PC-9 (cell line): ENCODE data around the gene GNAO1. TPM values are rescaled to one million over a fixed set of nuclear protein-coding genes. Genes with fewer than 3 reads are reported as not detected.

Source experiments
- BruUV-seq: library from RNA; stranded (reverse); fragments of 400-500 nt; replicated peaks from 2 replicates; lab custom pipeline; 2021; lab: Mats Ljungman, UMichigan
- CTCF ChIA-PET: fragments of 300-600 bp; sonication (Branson Sonifier 250); formaldehyde crosslinking; loops from one replicate; lab custom pipeline; 2022; ENCODE audit warnings: antibody characterized with exemption; lab: Charles Lee
- POLR2A ChIA-PET: fragments of 300-600 bp; sonication (Branson Sonifier 250); formaldehyde crosslinking; loops from one replicate; lab custom pipeline; 2022; ENCODE audit warnings: antibody characterized with exemption; ENCODE audit not compliant: unreplicated experiment; lab: Charles Lee
- DNase-seq, 2 experiments: peaks; one replicate each; pipeline versions ENCODE4 v3.0.0 to v3.0.0-alpha.2; 2015 to 2022; ENCODE audit warnings: mixed read lengths in 1 of 2
- H2AFZ ChIP-seq: fragments of 200-600 bp; sonication (generic); 2 replicates; pipeline ENCODE4 v1.8.1; 2017; ENCODE audit warnings: antibody characterized with exemption
- H3F3A ChIP-seq: fragments of 200-600 bp; sonication (generic); 2 replicates; pipeline ENCODE4 v1.8.1; 2017; ENCODE audit warnings: antibody characterized with exemption, mild to moderate bottlenecking, low read depth; ENCODE audit not compliant: insufficient read depth
- H3K27ac ChIP-seq: fragments of 200-600 bp; sonication (generic); 2 replicates; pipeline ENCODE4 v1.6.1; 2016; ENCODE audit warnings: mixed run types
- H3K27me3 ChIP-seq: fragments of 200-600 bp; sonication (generic); 2 replicates; pipeline ENCODE4 v1.6.1; 2016; ENCODE audit warnings: low read depth, mixed run types; ENCODE audit not compliant: insufficient read depth
- H3K36me3 ChIP-seq: fragments of 200-600 bp; sonication (generic); 2 replicates; pipeline ENCODE4 v1.6.1; 2016; ENCODE audit warnings: low read depth, mixed run types
- H3K4me1 ChIP-seq: fragments of 200-600 bp; sonication (generic); replicated peaks from 2 replicates; pipeline ENCODE4 v1.6.1; 2016; ENCODE audit warnings: mixed run types; ENCODE audit not compliant: insufficient read depth
- H3K4me2 ChIP-seq: fragments of 200-600 bp; sonication (generic); 2 replicates; pipeline ENCODE4 v1.6.1; 2017; ENCODE audit warnings: mixed run types
- H3K4me3 ChIP-seq: fragments of 200-600 bp; sonication (generic); 2 replicates; pipeline ENCODE4 v1.6.1; 2016; ENCODE audit warnings: mixed run types
- H3K79me2 ChIP-seq: fragments of 200-600 bp; sonication (generic); 2 replicates; pipeline ENCODE4 v1.6.1; 2017; ENCODE audit warnings: low read depth, mixed run types
- H3K9me2 ChIP-seq: fragments of 200-600 bp; sonication (generic); 2 replicates; pipeline ENCODE4 v1.8.1; 2017; ENCODE audit warnings: mild to moderate bottlenecking; ENCODE audit not compliant: insufficient read depth
- H3K9me3 ChIP-seq: fragments of 200-600 bp; sonication (generic); 2 replicates; pipeline ENCODE4 v1.8.1; 2016; ENCODE audit warnings: low read depth; ENCODE audit not compliant: insufficient read depth
- H4K20me1 ChIP-seq: fragments of 200-600 bp; sonication (generic); 2 replicates; pipeline ENCODE4 v1.8.1; 2017; ENCODE audit not compliant: insufficient read depth
- EZH2 ChIP-seq: fragments of 200-600 bp; sonication (generic); IDR thresholded peaks from 2 replicates; pipeline ENCODE4 v1.8.0; 2017; ENCODE audit warnings: antibody characterized with exemption, low read depth
- intact Hi-C: fragments of 100-400 bp; cut with micrococcal nuclease; formaldehyde crosslinking; loops from one replicate; pipeline ENCODE4 v1.10.0; 2022; ENCODE audit not compliant: unreplicated experiment
- total RNA-seq: library from RNA; stranded (reverse); gene quantifications from 2 replicates; pipeline ENCODE4 v1.2.3, GENCODE V29; 2021
- TF ChIP-seq, protein P1 (sequence below): fragments of 200-600 bp; sonication (generic); conservative IDR thresholded peaks from 2 replicates; pipeline ENCODE4 v1.6.1; 2017; ENCODE audit warnings: mixed run types, antibody characterized with exemption, mild to moderate bottlenecking, moderate library complexity

The GNAO1 gene
- total RNA-seq, 1 experiment from 2014 or later: 2.8 TPM

GRCh38 chr16:56279132-56279531 lies 87.8 kb downstream of the GNAO1 start:
- H3K4me3 ChIP-seq: no peak overlapping the region
- ChIA-PET POLR2A (interaction anchor here (0.7 kb wide), 1 partner anchor 364 kb away, joined by 4 read pairs; no protein-coding TSS in a partner anchor), CTCF (interaction anchor here (0.7 kb wide), 1 partner anchor 43 kb away, joined by 3 read pairs; no protein-coding TSS in a partner anchor)
- H3K9me2 ChIP-seq: no peaks in the 10 kb centered on the region
- peaks cover 27% of the 10 kb centered on the region for H3K4me1 ChIP-seq
- H3K79me2 ChIP-seq: no peaks in the 10 kb centered on the region
- H3K9me3 ChIP-seq: no peaks in the 10 kb centered on the region
- H3F3A ChIP-seq: no peaks in the 10 kb centered on the region
- no TSS peak for BruUV-seq
- no peak overlapping the region for H2AFZ ChIP-seq
- TF ChIP-seq, protein P1, sequence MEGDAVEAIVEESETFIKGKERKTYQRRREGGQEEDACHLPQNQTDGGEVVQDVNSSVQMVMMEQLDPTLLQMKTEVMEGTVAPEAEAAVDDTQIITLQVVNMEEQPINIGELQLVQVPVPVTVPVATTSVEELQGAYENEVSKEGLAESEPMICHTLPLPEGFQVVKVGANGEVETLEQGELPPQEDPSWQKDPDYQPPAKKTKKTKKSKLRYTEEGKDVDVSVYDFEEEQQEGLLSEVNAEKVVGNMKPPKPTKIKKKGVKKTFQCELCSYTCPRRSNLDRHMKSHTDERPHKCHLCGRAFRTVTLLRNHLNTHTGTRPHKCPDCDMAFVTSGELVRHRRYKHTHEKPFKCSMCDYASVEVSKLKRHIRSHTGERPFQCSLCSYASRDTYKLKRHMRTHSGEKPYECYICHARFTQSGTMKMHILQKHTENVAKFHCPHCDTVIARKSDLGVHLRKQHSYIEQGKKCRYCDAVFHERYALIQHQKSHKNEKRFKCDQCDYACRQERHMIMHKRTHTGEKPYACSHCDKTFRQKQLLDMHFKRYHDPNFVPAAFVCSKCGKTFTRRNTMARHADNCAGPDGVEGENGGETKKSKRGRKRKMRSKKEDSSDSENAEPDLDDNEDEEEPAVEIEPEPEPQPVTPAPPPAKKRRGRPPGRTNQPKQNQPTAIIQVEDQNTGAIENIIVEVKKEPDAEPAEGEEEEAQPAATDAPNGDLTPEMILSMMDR: no peak
- TF ChIP-seq EZH2: no peak
- H3K27ac ChIP-seq: no peak overlapping the region; the same call in 1 of the 2 replicates
- no peaks in the 10 kb centered on the region for H3K27me3 ChIP-seq
- no peaks in the 10 kb centered on the region for H3K36me3 ChIP-seq
- H4K20me1 ChIP-seq: no peaks in the 10 kb centered on the region
- peak; percentile 49 to 72 for DNase-seq
- intact Hi-C loops: no loop called here
- H3K4me2 ChIP-seq: peak overlapping the region; percentile 32

GRCh38 chr16:56279914-56280313 lies 88.6 kb downstream of the GNAO1 start:
- POLR2A ChIA-PET: no interaction called here
- DNase-seq: no peak
- TF ChIP-seq, protein P1: no peak
- TF ChIP-seq EZH2: no peak
- intact Hi-C loops: no loop called here
- Histone ChIP-seq H4K20me1 (no peaks in the 10 kb centered on the region), H3K4me2 (no peak overlapping the region), H3K9me2 (no peaks in the 10 kb centered on the region), H3K9me3 (no peaks in the 10 kb centered on the region), H2AFZ (no peak overlapping the region), H3F3A (no peaks in the 10 kb centered on the region), H3K27ac (no peak overlapping the region), H3K4me3 (no peak overlapping the region), H3K36me3 (no peaks in the 10 kb centered on the region), H3K27me3 (no peaks in the 10 kb centered on the region), H3K79me2 (no peaks in the 10 kb centered on the region), H3K4me1 (peaks cover 35% of the 10 kb centered on the region)
- BruUV-seq: no TSS peak
- CTCF ChIA-PET: interaction anchor here (0.7 kb wide), 1 partner anchor 42 kb away, joined by 3 read pairs; no protein-coding TSS in a partner anchor

- no peak overlapping the region for H3K4me2 ChIP-seq
- no peaks in the 10 kb centered on the region for H3K27me3 ChIP-seq
- no peak overlapping the region for H3K27ac ChIP-seq
- H3K4me3 ChIP-seq: no peak overlapping the region
- ChIA-PET CTCF (no interaction called here), POLR2A (no interaction called here)
- no peaks in the 10 kb centered on the region for H3K9me2 ChIP-seq
- no peaks in the 10 kb centered on the region for H3K9me3 ChIP-seq
- peaks cover 43% of the 10 kb centered on the region for H3K4me1 ChIP-seq
- DNase-seq: no peak
- TF ChIP-seq, protein P1: peak; percentile 36
- no peak for TF ChIP-seq EZH2
- H3F3A ChIP-seq: no peaks in the 10 kb centered on the region
- H3K36me3 ChIP-seq: no peaks in the 10 kb centered on the region
- no peak overlapping the region for H2AFZ ChIP-seq
- no TSS peak for BruUV-seq
- no peaks in the 10 kb centered on the region for H3K79me2 ChIP-seq
- no peaks in the 10 kb centered on the region for H4K20me1 ChIP-seq
- intact Hi-C loops: no loop called here
These were observed 90.0 kb downstream of the GNAO1 start for GRCh38 chr16:56281249-56281805.
